HG03521 (cell line): Measurements from ENCODE around the gene SLC25A29.
"Not testable (repeated sequence)": the region's sequence is repeated elsewhere in the genome, so short reads cannot be mapped to it uniquely, and the experiment has no call there.

Experiments
- ATAC-seq: cut with Tn5 transposase; IDR thresholded peaks from one replicate; pipeline ENCODE4 v1.9.1; 2021; ENCODE audit warnings: mild to moderate bottlenecking, moderate library complexity; ENCODE audit not compliant: unreplicated experiment

The SLC25A29 gene

GRCh38 chr14:100294213-100294962 is 11.9 kb downstream of the SLC25A29 start:
- no peak for ATAC-seq

- ATAC-seq: no peak
Observed at GRCh38 chr14:100293497-100294212, 12.6 kb downstream of the SLC25A29 start.

GRCh38 chr14:100292776-100293461 is 13.3 kb downstream of the SLC25A29 start:
- ATAC-seq: no peak

- no peak for ATAC-seq
Observed at GRCh38 chr14:100292301-100292775, 13.9 kb downstream of the SLC25A29 start.

GRCh38 chr14:100291305-100292075 is 14.8 kb downstream of the SLC25A29 start:
- ATAC-seq: no peak

GRCh38 chr14:100290607-100291304 is 15.5 kb downstream of the SLC25A29 start:
- no peak for ATAC-seq

- no peak for ATAC-seq
Observed at GRCh38 chr14:100289916-100290606, 16.2 kb downstream of the SLC25A29 start.

- ATAC-seq: no peak
Observed at GRCh38 chr14:100288382-100289185, 17.7 kb downstream of the SLC25A29 start.

- not testable (repeated sequence) for ATAC-seq
Observed at GRCh38 chr14:100287998-100288295, 18.3 kb downstream of the SLC25A29 start.

GRCh38 chr14:100287202-100287997 is 18.8 kb downstream of the SLC25A29 start:
- no peak for ATAC-seq

GRCh38 chr14:100286484-100287191 is 19.6 kb downstream of the SLC25A29 start:
- no peak for ATAC-seq

GRCh38 chr14:100285913-100286400 is 20.3 kb downstream of the SLC25A29 start:
- ATAC-seq: no peak

- ATAC-seq: peak; percentile 83
Observed at GRCh38 chr14:100285021-100285912, 21.0 kb downstream of the SLC25A29 start.

- ATAC-seq: no peak
Observed at GRCh38 chr14:100283984-100284881, 22.0 kb downstream of the SLC25A29 start.

- not testable (repeated sequence) for ATAC-seq
Observed at GRCh38 chr14:100283436-100283835, 22.8 kb downstream of the SLC25A29 start.
